ENCODE results near the gene ZBP1. TPM values are rescaled to one million over a fixed set of nuclear protein-coding genes. Genes with fewer than 3 reads are reported as not detected.

ZBP1 gene
- total and polyA plus RNA-seq, 10 of the 15 experiments (the other 5 are each of a cell fraction or from before 2014, with no cell fraction given) = 0.93 to 10.6 (median 4.8) TPM

- Histone ChIP-seq H3K4me1 (ENCODE audit: control insufficient read depth, insufficient read depth, low read length) (no peaks in the 10 kb centered on the region), H3K27me3 (replicated peaks in 1 of 2; ENCODE audit: control insufficient read depth in 2 of 2, insufficient read depth in 2 of 2, low read length in 1 of 2) (no peaks in the 10 kb centered on the region; a peak in 1 of 4 replicates), H2AFZ (ENCODE audit: control insufficient read depth, low read depth, low read length) (no peak overlapping the region), H3K9ac (ENCODE audit: control insufficient read depth, insufficient read depth, low read length) (no peak overlapping the region), H3K79me2 (ENCODE audit: control insufficient read depth, insufficient read depth, low read length) (no peaks in the 10 kb centered on the region), H3K27ac (ENCODE audit: control insufficient read depth, insufficient read depth) (no peak overlapping the region), H3K9me3 (replicated peaks; ENCODE audit: control insufficient read depth, insufficient read depth, low read length) (peaks cover 2% of the 10 kb centered on the region; the same call in 1 of the 3 replicates), H3K36me3 (ENCODE audit: control insufficient read depth in 2 of 2, insufficient read depth in 2 of 2, low read length in 1 of 2) (no peaks in the 10 kb centered on the region), H4K20me1 (ENCODE audit: control insufficient read depth, insufficient read depth) (no peaks in the 10 kb centered on the region), H3K4me3 (no peak overlapping the region), H3K4me2 (ENCODE audit: control insufficient read depth, insufficient read depth) (no peak overlapping the region)
- TF ChIP-seq ZNF592 (IDR thresholded peaks at IDR 0.05) (no peak), ELK1 (IDR thresholded peaks at IDR 0.05; ENCODE audit: low read depth, low read length) (no peak), MYB (IDR thresholded peaks at IDR 0.05; ENCODE audit: borderline replicate concordance, low read depth, low read length) (no peak), PML (IDR thresholded peaks at IDR 0.05; ENCODE audit: low read length) (no peak), NR2C2 (IDR thresholded peaks at IDR 0.05; ENCODE audit: borderline replicate concordance, control insufficient read depth, insufficient read length, low read depth) (no peak), YY1 (IDR thresholded peaks at IDR 0.05; ENCODE audit: low read depth, low read length) (no peak), DPF2 (IDR thresholded peaks at IDR 0.05) (no peak)
- no peak for DNase-seq (ENCODE audit: low read depth, low spot score)
- in situ Hi-C loops (cut with MboI) (no loop called here), intact Hi-C loops (cut with micrococcal nuclease; ENCODE audit: unreplicated experiment) (no loop called here)
- ChIA-PET CTCF (interaction anchor here (0.5 kb wide), 1 partner anchor 624 kb away, joined by 3 read pairs; no protein-coding TSS in a partner anchor), RAD21 (ENCODE audit: unreplicated experiment) (no interaction called here), SMC1A (ENCODE audit: uncharacterized antibody, unreplicated experiment) (interaction anchor here (0.6 to 2.1 kb wide), 2 partner anchors 9 to 187 kb away, joined by 3 to 6 read pairs; no protein-coding TSS in a partner anchor), POLR2A (no interaction called here)
- no peak for ATAC-seq
- BruUV-seq (replicated peaks) = no TSS peak
- FAIRE-seq = no peak
- WGBS (ENCODE audit: insufficient coverage, insufficient replicate concordance, low lambda C conversion rate, missing lambda C conversion rate) = 28% methylated on average over 4 of the region's 4 CpGs
Observed at GRCh38 chr20:57587278-57587988, 32.8 kb downstream of the ZBP1 start.
